OCI-LY3 (cell line): Measurements from ENCODE around the gene GRIA3.

Experiments
- H2AFZ ChIP-seq: fragments of 200-600, 300-600 bp; shearing (Covaris generic); 2 replicates; pipeline ENCODE4 v1.6.0; 2014; ENCODE audit warnings: antibody characterized with exemption, low read depth, low read length
- H3K27ac ChIP-seq: fragments of 200-600, 300-600 bp; sonication (generic); 2 replicates; pipeline ENCODE4 v1.5.1; 2014; ENCODE audit warnings: mild to moderate bottlenecking, low read length, moderate library complexity, mixed read lengths
- H3K27me3 ChIP-seq: fragments of 200-600, 300-600 bp; sonication (generic); 2 replicates; pipeline ENCODE4 v1.6.1; 2014; ENCODE audit warnings: low read depth, low read length, mixed read lengths
- H3K36me3 ChIP-seq: fragments of 200-600, 300-600 bp; sonication (generic); replicated peaks from 2 replicates; pipeline ENCODE3; 2014; ENCODE audit warnings: low read depth, low read length, mixed read lengths
- H3K4me1 ChIP-seq: fragments of 300-600, 200-600 bp; sonication (generic); 2 replicates; pipeline ENCODE4 v1.6.1; 2014; ENCODE audit warnings: low read length, mixed read lengths
- H3K4me2 ChIP-seq: fragments of 200-600, 300-600 bp; sonication (generic); 2 replicates; pipeline ENCODE4 v1.6.1; 2014; ENCODE audit warnings: low read length, mixed read lengths
- H3K4me3 ChIP-seq: fragments of 300-600, 200-600 bp; sonication (generic); 2 replicates; pipeline ENCODE4 v1.5.1; 2014; ENCODE audit warnings: antibody characterized with exemption, mild to moderate bottlenecking, low read length, moderate library complexity
- H3K79me2 ChIP-seq: fragments of 300-600, 200-600 bp; shearing (Covaris generic); 2 replicates; pipeline ENCODE4 v1.6.1; 2014; ENCODE audit warnings: mild to moderate bottlenecking, low read length, mixed read lengths
- H3K9ac ChIP-seq: fragments of 300-600, 200-600 bp; shearing (Covaris generic); 2 replicates; pipeline ENCODE4 v1.6.0; 2014; ENCODE audit warnings: mild to moderate bottlenecking, low read length, moderate library complexity
- H3K9me3 ChIP-seq: fragments of 200-600, 300-600 bp; shearing (Covaris generic); 2 replicates; pipeline ENCODE4 v1.6.1; 2014; ENCODE audit warnings: low read length, mixed read lengths; ENCODE audit not compliant: insufficient read depth
- H4K20me1 ChIP-seq: fragments of 200-600, 300-600 bp; sonication (generic); 2 replicates; pipeline ENCODE4 v1.6.1; 2016; ENCODE audit warnings: low read length, mixed read lengths; ENCODE audit not compliant: insufficient read depth
- EZH2phosphoT487 ChIP-seq: fragments of 200-600 bp; shearing (Covaris generic); IDR thresholded peaks from 2 replicates; pipeline ENCODE4 v1.6.1; 2018; ENCODE audit warnings: antibody characterized with exemption, mixed run types, low read depth
- TF ChIP-seq, protein P1 (sequence below): fragments of 200-600, 300-600 bp; sonication (generic); IDR thresholded peaks from 2 replicates; pipeline ENCODE4 v1.5.1; 2014; ENCODE audit warnings: antibody characterized with exemption, low read length, low read depth

Gene GRIA3

DNA sequence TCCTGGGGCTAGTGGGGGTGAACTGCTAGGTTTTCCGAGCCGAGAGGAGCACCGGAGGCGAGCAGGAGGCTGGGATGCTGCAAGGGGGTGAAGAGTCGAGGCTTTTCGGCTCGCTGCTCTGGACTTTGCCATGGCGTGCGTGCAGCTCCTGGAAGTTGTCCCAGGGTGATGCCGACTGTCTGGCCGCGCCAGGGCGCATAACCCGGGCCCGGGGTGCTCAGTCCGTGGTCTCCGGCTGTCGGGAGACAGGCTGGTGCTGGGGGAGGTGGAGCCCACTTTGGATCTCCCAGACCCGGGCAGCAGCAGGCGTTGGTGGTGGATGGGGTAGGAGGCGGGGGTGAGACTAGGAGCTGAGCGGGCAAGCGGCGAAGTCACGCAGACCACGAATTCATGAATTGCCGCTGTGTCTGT, 793 bp downstream of the GRIA3 start:
- H3K4me3 ChIP-seq = no peak overlapping the region
- H3K4me2 ChIP-seq = no peak overlapping the region
- no peaks in the 10 kb centered on the region for H3K36me3 ChIP-seq
- TF ChIP-seq, protein P1, sequence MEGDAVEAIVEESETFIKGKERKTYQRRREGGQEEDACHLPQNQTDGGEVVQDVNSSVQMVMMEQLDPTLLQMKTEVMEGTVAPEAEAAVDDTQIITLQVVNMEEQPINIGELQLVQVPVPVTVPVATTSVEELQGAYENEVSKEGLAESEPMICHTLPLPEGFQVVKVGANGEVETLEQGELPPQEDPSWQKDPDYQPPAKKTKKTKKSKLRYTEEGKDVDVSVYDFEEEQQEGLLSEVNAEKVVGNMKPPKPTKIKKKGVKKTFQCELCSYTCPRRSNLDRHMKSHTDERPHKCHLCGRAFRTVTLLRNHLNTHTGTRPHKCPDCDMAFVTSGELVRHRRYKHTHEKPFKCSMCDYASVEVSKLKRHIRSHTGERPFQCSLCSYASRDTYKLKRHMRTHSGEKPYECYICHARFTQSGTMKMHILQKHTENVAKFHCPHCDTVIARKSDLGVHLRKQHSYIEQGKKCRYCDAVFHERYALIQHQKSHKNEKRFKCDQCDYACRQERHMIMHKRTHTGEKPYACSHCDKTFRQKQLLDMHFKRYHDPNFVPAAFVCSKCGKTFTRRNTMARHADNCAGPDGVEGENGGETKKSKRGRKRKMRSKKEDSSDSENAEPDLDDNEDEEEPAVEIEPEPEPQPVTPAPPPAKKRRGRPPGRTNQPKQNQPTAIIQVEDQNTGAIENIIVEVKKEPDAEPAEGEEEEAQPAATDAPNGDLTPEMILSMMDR = no peak
- no peak for TF ChIP-seq EZH2phosphoT487
- H3K27me3 ChIP-seq = no peaks in the 10 kb centered on the region
- H3K9me3 ChIP-seq = no peaks in the 10 kb centered on the region
- no peaks in the 10 kb centered on the region for H3K79me2 ChIP-seq
- H2AFZ ChIP-seq = no peak overlapping the region
- no peak overlapping the region for H3K27ac ChIP-seq
- H3K4me1 ChIP-seq = no peaks in the 10 kb centered on the region
- no peak overlapping the region for H3K9ac ChIP-seq
- no peaks in the 10 kb centered on the region for H4K20me1 ChIP-seq

DNA sequence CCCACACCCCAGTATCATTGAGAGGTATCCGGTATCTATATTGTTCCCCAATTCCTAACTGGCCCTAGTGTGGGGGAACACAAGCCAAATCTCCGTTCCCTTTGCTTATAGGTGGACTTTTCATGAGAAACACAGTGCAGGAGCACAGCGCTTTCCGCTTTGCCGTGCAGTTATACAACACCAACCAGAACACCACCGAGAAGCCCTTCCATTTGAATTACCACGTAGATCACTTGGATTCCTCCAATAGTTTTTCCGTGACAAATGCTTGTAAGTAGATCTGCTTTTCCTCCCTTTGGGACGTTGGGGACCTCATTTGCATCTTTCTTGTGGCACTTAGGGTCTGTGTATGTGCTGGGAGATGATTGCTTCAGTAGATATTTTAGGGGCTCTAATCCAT, 1.6 kb downstream of the GRIA3 start:
- Histone ChIP-seq H3K4me3 (no peak overlapping the region), H4K20me1 (no peaks in the 10 kb centered on the region), H3K36me3 (no peaks in the 10 kb centered on the region), H3K79me2 (no peaks in the 10 kb centered on the region), H3K4me1 (no peaks in the 10 kb centered on the region), H3K27me3 (no peaks in the 10 kb centered on the region), H3K4me2 (no peak overlapping the region), H3K9me3 (no peaks in the 10 kb centered on the region), H2AFZ (no peak overlapping the region), H3K27ac (no peak overlapping the region), H3K9ac (no peak overlapping the region)
- no peak for TF ChIP-seq EZH2phosphoT487
- TF ChIP-seq, protein P1 = no peak

DNA sequence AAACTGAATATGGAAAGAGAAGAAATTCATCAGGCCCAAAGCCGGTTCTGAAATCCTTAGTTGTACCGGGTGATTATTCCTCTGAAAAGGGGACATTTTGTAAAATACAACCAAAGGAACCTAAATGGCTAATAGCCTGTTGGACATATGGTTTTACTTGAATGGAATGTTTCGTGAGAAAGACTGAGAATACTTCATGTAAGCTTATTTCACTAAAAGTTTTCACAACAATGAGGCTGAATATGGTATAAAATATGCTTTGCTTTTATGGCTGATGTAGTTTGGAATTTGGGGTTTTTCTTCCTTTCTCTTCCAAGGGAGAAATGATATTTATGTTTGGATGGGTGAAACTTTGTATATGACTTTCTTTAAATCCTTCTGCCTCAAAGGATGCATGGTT, 2.7 kb downstream of the GRIA3 start:
- H3K27me3 ChIP-seq = no peaks in the 10 kb centered on the region
- no peaks in the 10 kb centered on the region for H3K79me2 ChIP-seq
- no peak overlapping the region for H3K27ac ChIP-seq
- no peaks in the 10 kb centered on the region for H4K20me1 ChIP-seq
- H3K9ac ChIP-seq = no peak overlapping the region
- TF ChIP-seq EZH2phosphoT487 = no peak
- TF ChIP-seq, protein P1 = no peak
- no peaks in the 10 kb centered on the region for H3K4me1 ChIP-seq
- no peaks in the 10 kb centered on the region for H3K36me3 ChIP-seq
- H2AFZ ChIP-seq = no peak overlapping the region
- no peak overlapping the region for H3K4me3 ChIP-seq
- H3K9me3 ChIP-seq = no peaks in the 10 kb centered on the region
- H3K4me2 ChIP-seq = no peak overlapping the region

DNA sequence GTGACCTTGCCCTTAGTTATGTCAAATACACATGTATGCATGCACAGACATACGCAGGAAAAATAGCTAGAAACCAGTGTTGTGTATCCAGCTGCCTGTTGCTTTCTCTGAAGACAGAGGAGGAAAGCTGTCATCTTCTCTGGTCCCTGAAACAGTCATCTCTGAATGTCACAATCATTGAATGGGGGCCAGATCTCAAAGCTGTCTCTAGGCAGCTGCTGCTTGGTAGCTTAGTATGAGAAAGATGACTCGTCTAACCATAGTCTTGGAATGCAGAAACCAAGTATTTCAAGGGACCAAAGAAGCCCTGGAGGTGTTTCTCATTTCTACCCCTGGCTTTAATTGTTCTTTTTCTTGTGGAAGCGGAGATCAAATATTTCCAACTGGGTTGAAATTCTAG, 4.0 kb downstream of the GRIA3 start:
- Histone ChIP-seq H3K4me1 (no peaks in the 10 kb centered on the region), H3K4me2 (no peak overlapping the region), H2AFZ (no peak overlapping the region), H3K27me3 (no peaks in the 10 kb centered on the region), H3K27ac (no peak overlapping the region), H3K9ac (no peak overlapping the region), H3K4me3 (no peak overlapping the region), H3K36me3 (no peaks in the 10 kb centered on the region), H3K9me3 (no peaks in the 10 kb centered on the region), H4K20me1 (no peaks in the 10 kb centered on the region), H3K79me2 (no peaks in the 10 kb centered on the region)
- no peak for TF ChIP-seq EZH2phosphoT487
- TF ChIP-seq, protein P1 = no peak
